Activated naive CD4-positive, alpha-beta T cell treated with anti-CD3 and anti-CD28 coated beads, Interleukin-2, amount 50 U/mL, for 24 hours (primary cell): ENCODE data around the gene TNFRSF14.

Experiments used
- H3K27ac Mint-ChIP-seq: one replicate; pipeline ENCODE4 v1.8.0; 2021; ENCODE audit warnings: mild to moderate bottlenecking, mixed read lengths
- H3K27me3 Mint-ChIP-seq: one replicate; pipeline ENCODE4 v1.8.0; 2021; ENCODE audit warnings: mixed read lengths
- H3K36me3 Mint-ChIP-seq: one replicate; pipeline ENCODE4 v1.8.0; 2021; ENCODE audit warnings: mixed read lengths
- H3K4me1 Mint-ChIP-seq: one replicate; pipeline ENCODE4 v1.8.0; 2021; ENCODE audit warnings: mixed read lengths
- H3K4me3 Mint-ChIP-seq: one replicate; pipeline ENCODE4 v1.8.0; 2021; ENCODE audit warnings: mild to moderate bottlenecking, mixed read lengths
- H3K9me3 Mint-ChIP-seq: one replicate; pipeline ENCODE4 v1.8.0; 2021; ENCODE audit warnings: mixed read lengths

TNFRSF14 gene

GRCh38 chr1:2580691-2581090 lies 24.5 kb downstream of the TNFRSF14 start:
- Mint-ChIP-seq H3K27ac (no peak overlapping the region), H3K36me3 (peaks cover 2% of the 10 kb centered on the region), H3K4me3 (peak overlapping the region; percentile 42), H3K9me3 (no peaks in the 10 kb centered on the region), H3K4me1 (peaks cover 82% of the 10 kb centered on the region), H3K27me3 (no peaks in the 10 kb centered on the region)

- Mint-ChIP-seq H3K9me3 (no peaks in the 10 kb centered on the region), H3K27ac (peak overlapping the region; percentile 84), H3K4me3 (no peak overlapping the region), H3K36me3 (peaks cover 2% of the 10 kb centered on the region), H3K27me3 (no peaks in the 10 kb centered on the region), H3K4me1 (peaks cover 69% of the 10 kb centered on the region)
These were observed 26.2 kb downstream of the TNFRSF14 start for GRCh38 chr1:2582391-2582790.

- Mint-ChIP-seq H3K27ac (peak overlapping the region; percentile 93), H3K36me3 (peaks cover 2% of the 10 kb centered on the region), H3K4me3 (peak overlapping the region; percentile 90), H3K9me3 (no peaks in the 10 kb centered on the region), H3K27me3 (no peaks in the 10 kb centered on the region), H3K4me1 (peaks cover 68% of the 10 kb centered on the region)
These were observed 27.2 kb downstream of the TNFRSF14 start for GRCh38 chr1:2583331-2583791.

GRCh38 chr1:2583871-2584351 lies 27.7 kb downstream of the TNFRSF14 start:
- H3K36me3 Mint-ChIP-seq = peaks cover under 1% of the 10 kb centered on the region
- H3K4me3 Mint-ChIP-seq = peak overlapping the region; percentile 90
- peaks cover 63% of the 10 kb centered on the region for H3K4me1 Mint-ChIP-seq
- H3K27ac Mint-ChIP-seq = peak overlapping the region; percentile 93
- H3K9me3 Mint-ChIP-seq = no peaks in the 10 kb centered on the region
- no peaks in the 10 kb centered on the region for H3K27me3 Mint-ChIP-seq

- Mint-ChIP-seq H3K4me3 (peak overlapping the region; percentile 90), H3K4me1 (peaks cover 54% of the 10 kb centered on the region), H3K36me3 (no peaks in the 10 kb centered on the region), H3K27ac (peak overlapping the region; percentile 93), H3K9me3 (no peaks in the 10 kb centered on the region), H3K27me3 (no peaks in the 10 kb centered on the region)
These were observed 28.6 kb downstream of the TNFRSF14 start for GRCh38 chr1:2584686-2585317.

- H3K4me1 Mint-ChIP-seq = peaks cover 50% of the 10 kb centered on the region
- H3K36me3 Mint-ChIP-seq = no peaks in the 10 kb centered on the region
- peak overlapping the region; percentile 90 for H3K4me3 Mint-ChIP-seq
- no peaks in the 10 kb centered on the region for H3K9me3 Mint-ChIP-seq
- peak overlapping the region; percentile 95 for H3K27ac Mint-ChIP-seq
- H3K27me3 Mint-ChIP-seq = no peaks in the 10 kb centered on the region
These were observed 29.3 kb downstream of the TNFRSF14 start for GRCh38 chr1:2585318-2586092.

- H3K27me3 Mint-ChIP-seq = no peaks in the 10 kb centered on the region
- H3K27ac Mint-ChIP-seq = peak within 1 kb of the TSS; percentile 95
- H3K4me1 Mint-ChIP-seq = peaks cover 41% of the 10 kb centered on the region
- peak within 1 kb of the TSS; percentile 91 for H3K4me3 Mint-ChIP-seq
- no peaks in the 10 kb centered on the region for H3K36me3 Mint-ChIP-seq
- no peaks in the 10 kb centered on the region for H3K9me3 Mint-ChIP-seq
These were observed 30.2 kb downstream of the TNFRSF14 start, which contains the start of gene PRXL2B for GRCh38 chr1:2586154-2587070. PRXL2B (plus strand) TSS chr1:2586777; CDS start chr1:2586886, 109 bp downstream.

GRCh38 chr1:2587071-2587859 lies 31.1 kb downstream of the TNFRSF14 start:
- Mint-ChIP-seq H3K27me3 (no peaks in the 10 kb centered on the region), H3K27ac (no peak overlapping the region), H3K36me3 (no peaks in the 10 kb centered on the region), H3K9me3 (no peaks in the 10 kb centered on the region), H3K4me3 (peak overlapping the region; percentile 77), H3K4me1 (peaks cover 33% of the 10 kb centered on the region)

- Mint-ChIP-seq H3K27ac (no peak overlapping the region), H3K27me3 (no peaks in the 10 kb centered on the region), H3K4me1 (peaks cover 26% of the 10 kb centered on the region), H3K36me3 (no peaks in the 10 kb centered on the region), H3K9me3 (no peaks in the 10 kb centered on the region), H3K4me3 (peak overlapping the region; percentile 77)
These were observed 31.8 kb downstream of the TNFRSF14 start for GRCh38 chr1:2587860-2588571.

- Mint-ChIP-seq H3K36me3 (no peaks in the 10 kb centered on the region), H3K27me3 (no peaks in the 10 kb centered on the region), H3K27ac (no peak overlapping the region), H3K9me3 (no peaks in the 10 kb centered on the region), H3K4me1 (peaks cover 18% of the 10 kb centered on the region), H3K4me3 (peak overlapping the region; percentile 26)
These were observed 32.7 kb downstream of the TNFRSF14 start for GRCh38 chr1:2588661-2589430.

GRCh38 chr1:2589431-2590232 lies 33.5 kb downstream of the TNFRSF14 start:
- no peak overlapping the region for H3K4me3 Mint-ChIP-seq
- no peak overlapping the region for H3K27ac Mint-ChIP-seq
- H3K36me3 Mint-ChIP-seq = no peaks in the 10 kb centered on the region
- no peaks in the 10 kb centered on the region for H3K27me3 Mint-ChIP-seq
- no peaks in the 10 kb centered on the region for H3K9me3 Mint-ChIP-seq
- peaks cover 10% of the 10 kb centered on the region for H3K4me1 Mint-ChIP-seq

GRCh38 chr1:2590233-2591141 lies 34.3 kb downstream of the TNFRSF14 start:
- H3K4me3 Mint-ChIP-seq = no peak overlapping the region
- H3K9me3 Mint-ChIP-seq = no peaks in the 10 kb centered on the region

More at GRCh38 chr1:2590233-2591141, 34.3 kb downstream of the TNFRSF14 start:
- peaks cover 2% of the 10 kb centered on the region for H3K4me1 Mint-ChIP-seq
- no peaks in the 10 kb centered on the region for H3K27me3 Mint-ChIP-seq
- H3K27ac Mint-ChIP-seq = no peak overlapping the region
- no peaks in the 10 kb centered on the region for H3K36me3 Mint-ChIP-seq
